ENCODE data around the gene CD86. TPM values are rescaled to one million over a fixed set of nuclear protein-coding genes. Genes with fewer than 3 reads are reported as not detected.
A peak's percentile ranks its signal among the peaks of the same experiment; 100 is the strongest.

Gene CD86, protein sequence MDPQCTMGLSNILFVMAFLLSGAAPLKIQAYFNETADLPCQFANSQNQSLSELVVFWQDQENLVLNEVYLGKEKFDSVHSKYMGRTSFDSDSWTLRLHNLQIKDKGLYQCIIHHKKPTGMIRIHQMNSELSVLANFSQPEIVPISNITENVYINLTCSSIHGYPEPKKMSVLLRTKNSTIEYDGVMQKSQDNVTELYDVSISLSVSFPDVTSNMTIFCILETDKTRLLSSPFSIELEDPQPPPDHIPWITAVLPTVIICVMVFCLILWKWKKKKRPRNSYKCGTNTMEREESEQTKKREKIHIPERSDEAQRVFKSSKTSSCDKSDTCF
- total RNA-seq = 1 to 10 TPM; 1.9 to 5.1 TPM

DNA sequence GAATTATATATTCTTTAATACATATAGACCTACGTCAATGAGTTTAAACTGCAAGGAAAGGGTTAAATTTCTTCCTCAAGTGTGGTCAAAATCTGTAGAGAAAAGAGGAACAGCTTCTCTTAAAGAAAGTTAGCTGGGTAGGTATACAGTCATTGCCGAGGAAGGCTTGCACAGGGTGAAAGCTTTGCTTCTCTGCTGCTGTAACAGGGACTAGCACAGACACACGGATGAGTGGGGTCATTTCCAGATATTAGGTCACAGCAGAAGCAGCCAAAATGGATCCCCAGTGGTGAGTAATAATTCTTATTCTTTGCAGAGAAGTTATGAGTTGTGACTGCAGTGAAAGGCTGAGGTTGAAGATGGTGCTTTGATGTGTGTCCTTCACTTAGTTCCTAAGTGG is at the start of gene CD86:
Gene CD86, plus strand, starts transcription at position 148 of the 400 bp plus-strand sequence. Its CDS starts 128 bp downstream, at position 276.
- Histone ChIP-seq H3K36me3 (no peaks in the 10 kb centered on the region), H3K9me3 (no peaks in the 10 kb centered on the region), H3K4me1 (no peaks in the 10 kb centered on the region), H3K27me3 (no peaks in the 10 kb centered on the region), H3K4me3 (peak within 1 kb of the TSS; percentile 9 to 20), H3K27ac (no peak within 1 kb of the TSS)
- TF ChIP-seq, protein P1, sequence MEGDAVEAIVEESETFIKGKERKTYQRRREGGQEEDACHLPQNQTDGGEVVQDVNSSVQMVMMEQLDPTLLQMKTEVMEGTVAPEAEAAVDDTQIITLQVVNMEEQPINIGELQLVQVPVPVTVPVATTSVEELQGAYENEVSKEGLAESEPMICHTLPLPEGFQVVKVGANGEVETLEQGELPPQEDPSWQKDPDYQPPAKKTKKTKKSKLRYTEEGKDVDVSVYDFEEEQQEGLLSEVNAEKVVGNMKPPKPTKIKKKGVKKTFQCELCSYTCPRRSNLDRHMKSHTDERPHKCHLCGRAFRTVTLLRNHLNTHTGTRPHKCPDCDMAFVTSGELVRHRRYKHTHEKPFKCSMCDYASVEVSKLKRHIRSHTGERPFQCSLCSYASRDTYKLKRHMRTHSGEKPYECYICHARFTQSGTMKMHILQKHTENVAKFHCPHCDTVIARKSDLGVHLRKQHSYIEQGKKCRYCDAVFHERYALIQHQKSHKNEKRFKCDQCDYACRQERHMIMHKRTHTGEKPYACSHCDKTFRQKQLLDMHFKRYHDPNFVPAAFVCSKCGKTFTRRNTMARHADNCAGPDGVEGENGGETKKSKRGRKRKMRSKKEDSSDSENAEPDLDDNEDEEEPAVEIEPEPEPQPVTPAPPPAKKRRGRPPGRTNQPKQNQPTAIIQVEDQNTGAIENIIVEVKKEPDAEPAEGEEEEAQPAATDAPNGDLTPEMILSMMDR (IDR thresholded peaks at IDR 0.05) = no peak
- DNase-seq (ENCODE audit: low spot score) = no peak

- TF ChIP-seq, protein P1 (IDR thresholded peaks at IDR 0.05) = no peak
- H3K4me1 ChIP-seq = no peaks in the 10 kb centered on the region
- H3K9me3 ChIP-seq = no peaks in the 10 kb centered on the region
- no peaks in the 10 kb centered on the region for H3K36me3 ChIP-seq
- no peak overlapping the region for H3K4me3 ChIP-seq
- H3K27ac ChIP-seq = no peak overlapping the region
- DNase-seq (ENCODE audit: low spot score) = no peak
- no peaks in the 10 kb centered on the region for H3K27me3 ChIP-seq
Observed at GRCh38 chr3:122006267-122006666, 48.9 kb upstream of the CD86 start.

DNA sequence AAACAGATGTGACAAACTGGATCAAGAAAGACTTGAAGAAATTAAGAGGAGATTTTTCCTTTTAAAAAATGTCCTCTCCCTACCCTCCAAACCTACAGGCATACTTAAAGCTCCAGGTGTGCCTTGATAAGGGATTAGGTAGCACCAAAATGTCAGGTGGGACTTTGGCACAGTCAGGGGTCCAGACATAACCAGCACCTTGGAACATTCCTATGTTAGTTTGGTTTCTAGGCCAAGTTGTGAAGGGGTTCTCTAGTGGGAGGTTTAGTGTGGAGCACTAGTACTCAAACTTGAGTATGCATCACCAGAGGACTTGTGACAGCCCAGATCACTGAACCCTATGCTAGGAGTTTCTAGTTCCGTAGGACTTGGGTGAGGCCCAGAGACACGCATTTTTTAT is 47.0 kb upstream of the CD86 start:
- Histone ChIP-seq H3K4me3 (no peak overlapping the region), H3K36me3 (no peaks in the 10 kb centered on the region), H3K27me3 (no peaks in the 10 kb centered on the region), H3K4me1 (no peaks in the 10 kb centered on the region), H3K9me3 (no peaks in the 10 kb centered on the region), H3K27ac (no peak overlapping the region)
- DNase-seq (ENCODE audit: low spot score) = no peak
- TF ChIP-seq, protein P1 (IDR thresholded peaks at IDR 0.05) = no peak

GRCh38 chr3:122010506-122010905 is 44.7 kb upstream of the CD86 start:
- H3K27ac ChIP-seq = no peak overlapping the region
- H3K36me3 ChIP-seq = no peaks in the 10 kb centered on the region
- H3K9me3 ChIP-seq = no peaks in the 10 kb centered on the region
- H3K4me3 ChIP-seq = no peak overlapping the region
- DNase-seq (ENCODE audit: low spot score) = no peak
- no peaks in the 10 kb centered on the region for H3K4me1 ChIP-seq
- no peaks in the 10 kb centered on the region for H3K27me3 ChIP-seq
- TF ChIP-seq, protein P1 (IDR thresholded peaks at IDR 0.05) = no peak

GRCh38 chr3:122011396-122011795 is 43.8 kb upstream of the CD86 start:
- H3K27ac ChIP-seq = no peak overlapping the region

More at GRCh38 chr3:122011396-122011795, 43.8 kb upstream of the CD86 start:
- Histone ChIP-seq H3K4me3 (no peak overlapping the region), H3K36me3 (no peaks in the 10 kb centered on the region), H3K9me3 (no peaks in the 10 kb centered on the region), H3K27me3 (no peaks in the 10 kb centered on the region), H3K4me1 (no peaks in the 10 kb centered on the region)
- TF ChIP-seq, protein P1 (IDR thresholded peaks at IDR 0.05) = no peak
- no peak for DNase-seq (ENCODE audit: low spot score)

All from right atrium auricular region (tissue), 2 donors.